COLO668 (cell line): Measurements from ENCODE around the gene RNF227.
"Not testable (repeated sequence)": the region's sequence is repeated elsewhere in the genome, so short reads cannot be mapped to it uniquely, and the experiment has no call there.

Experiments used
- DNase-seq: peaks from one replicate; lab custom pipeline; 2025; ENCODE audit not compliant: unreplicated experiment; lab: John Stamatoyannopoulos, UW

Gene RNF227

DNA sequence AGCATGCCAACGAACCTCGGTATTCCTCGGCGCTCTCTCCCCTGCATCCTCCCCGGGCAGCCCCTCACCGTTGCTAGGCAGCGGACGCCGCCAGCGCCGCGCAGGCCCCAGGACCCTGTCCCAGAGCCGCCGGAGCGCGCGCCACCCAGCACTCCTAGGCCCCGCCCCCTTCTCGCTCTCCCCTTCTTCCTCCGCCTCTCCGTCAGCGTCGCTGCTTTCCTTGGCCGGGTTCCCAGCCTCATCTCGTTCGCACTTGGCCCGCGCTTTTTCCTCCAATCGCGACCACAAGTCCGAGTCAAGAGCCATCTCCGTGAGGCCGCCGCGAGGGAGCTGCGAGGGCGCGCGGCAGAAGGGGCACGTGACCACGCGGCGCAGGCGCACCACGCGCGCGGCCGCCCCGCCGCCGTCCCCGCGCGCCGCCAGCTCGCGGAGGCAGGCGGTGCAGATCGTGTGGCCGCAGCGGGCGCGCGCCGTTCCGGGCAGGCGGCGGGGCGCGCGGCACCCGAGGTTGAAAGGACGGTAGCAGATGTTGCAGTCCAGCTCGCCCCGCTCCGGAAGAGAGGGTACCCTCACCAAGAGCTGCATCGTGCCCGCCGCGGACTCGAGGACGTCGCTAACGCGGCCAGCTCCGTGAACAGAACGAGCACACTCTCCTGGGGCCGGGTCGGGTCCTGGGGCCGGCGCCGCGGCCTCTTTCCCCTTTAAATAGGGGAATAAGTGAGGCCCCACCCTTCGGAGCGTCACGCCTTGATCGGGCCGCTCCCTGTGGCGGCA lies at the start of gene RNF227:
Gene RNF227 (minus strand): TSS at position 679 of the 774 bp plus-strand sequence. CDS start 94 bp downstream, at position 585.
- DNase-seq: peak; percentile 90

GRCh38 chr17:7961421-7961820 lies 45.3 kb upstream of the RNF227 start:
- no peak for DNase-seq

- no peak for DNase-seq
Measured at GRCh38 chr17:7959503-7960253, 43.6 kb upstream of the RNF227 start.

GRCh38 chr17:7956228-7956965 lies 40.3 kb upstream of the RNF227 start:
- DNase-seq: no peak

- DNase-seq: no peak
Measured at GRCh38 chr17:7955414-7956227, 39.5 kb upstream of the RNF227 start.

DNA sequence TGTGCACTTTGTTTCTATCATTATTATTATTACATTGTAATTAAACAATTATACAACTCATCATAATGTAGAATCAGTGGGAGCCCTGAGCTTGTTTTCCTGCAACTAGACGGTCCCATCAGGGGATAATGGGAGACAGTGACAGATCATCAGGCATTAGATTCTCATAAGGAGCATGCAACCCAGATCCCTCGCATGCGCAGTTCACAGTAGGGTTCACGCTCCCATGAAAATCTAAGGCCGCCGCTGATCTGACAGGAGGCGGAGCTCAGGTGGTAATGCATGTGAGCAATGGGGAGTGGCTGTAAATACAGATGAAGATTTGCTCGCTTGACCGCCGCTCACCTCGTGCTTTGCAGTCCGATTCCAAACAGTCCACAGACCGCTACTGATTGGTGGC lies 37.2 kb upstream of the RNF227 start:
- not testable (repeated sequence) for DNase-seq

DNA sequence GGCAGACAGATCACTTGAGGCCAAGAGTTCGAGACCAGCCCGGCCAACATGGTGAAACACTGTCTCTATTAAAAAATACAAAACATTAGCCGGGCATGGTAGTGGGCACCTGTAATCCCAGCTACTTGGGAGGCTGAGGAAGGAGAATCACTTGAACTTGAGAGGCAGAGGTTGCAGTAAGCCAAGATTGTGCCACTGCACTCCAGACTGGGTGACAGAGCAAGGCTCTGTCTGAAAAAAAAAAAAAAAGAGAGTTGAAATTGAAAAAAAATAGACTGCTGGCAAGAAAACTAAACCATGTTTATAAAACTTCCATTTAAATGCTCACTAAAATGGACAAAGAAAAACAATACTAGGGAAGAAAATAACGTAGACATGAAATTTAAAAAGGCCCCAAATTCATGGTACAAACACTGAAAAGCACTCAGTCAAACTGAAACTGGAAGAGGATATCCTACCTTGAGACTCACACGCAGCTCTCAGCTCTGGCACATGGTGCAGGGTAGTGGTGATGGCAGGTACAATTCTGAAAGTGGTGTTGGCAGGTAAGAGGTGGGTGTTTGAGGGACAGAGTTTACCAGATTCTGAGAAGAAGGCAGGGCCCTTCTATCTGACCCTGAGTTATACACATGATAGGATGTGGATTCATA lies 35.2 kb upstream of the RNF227 start:
- DNase-seq: no peak

DNA sequence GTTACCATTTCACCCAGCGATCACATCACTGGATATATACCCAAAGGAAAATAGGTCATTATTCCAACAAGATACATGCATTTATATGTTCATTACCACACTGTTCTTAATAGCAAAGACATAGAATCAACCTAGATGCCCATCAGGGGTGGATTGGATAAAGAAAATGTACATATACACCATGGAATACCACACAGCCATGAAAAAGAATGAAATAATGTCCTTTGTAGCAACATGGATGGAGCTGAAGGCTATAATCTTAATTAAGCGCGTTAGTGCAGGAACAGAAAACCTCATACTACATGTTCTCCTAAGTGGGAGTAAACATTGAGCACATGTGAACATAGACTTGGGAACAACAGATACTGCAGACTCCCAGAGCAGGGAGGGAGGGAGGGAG lies 34.5 kb upstream of the RNF227 start:
- no peak for DNase-seq

GRCh38 chr17:7947651-7948050 lies 31.6 kb upstream of the RNF227 start:
- DNase-seq: no peak

GRCh38 chr17:7946441-7946840 lies 30.4 kb upstream of the RNF227 start:
- no peak for DNase-seq

DNA sequence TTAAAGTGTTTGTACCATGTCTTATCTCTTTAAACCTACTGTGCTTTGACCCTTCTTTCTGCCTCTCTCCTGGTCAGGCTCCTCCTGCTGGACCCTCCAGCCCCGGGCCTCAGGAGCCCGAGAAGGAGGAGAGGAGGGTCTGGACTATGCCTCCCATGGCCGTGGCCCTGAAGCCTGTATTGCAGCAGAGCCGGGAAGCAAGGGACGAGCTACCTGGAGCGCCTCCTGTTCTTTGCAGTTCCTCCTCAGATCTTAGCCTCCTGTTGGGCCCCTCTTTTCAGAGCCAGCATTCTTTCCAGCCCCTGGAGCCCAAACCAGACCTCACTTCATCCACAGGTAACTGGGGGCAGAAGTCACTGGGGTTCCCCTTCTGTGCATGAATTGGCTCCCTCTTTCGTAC lies 29.6 kb upstream of the RNF227 start:
- DNase-seq: no peak

GRCh38 chr17:7944326-7944725 lies 28.2 kb upstream of the RNF227 start:
- no peak for DNase-seq

GRCh38 chr17:7943291-7943690 lies 27.2 kb upstream of the RNF227 start:
- no peak for DNase-seq

DNA sequence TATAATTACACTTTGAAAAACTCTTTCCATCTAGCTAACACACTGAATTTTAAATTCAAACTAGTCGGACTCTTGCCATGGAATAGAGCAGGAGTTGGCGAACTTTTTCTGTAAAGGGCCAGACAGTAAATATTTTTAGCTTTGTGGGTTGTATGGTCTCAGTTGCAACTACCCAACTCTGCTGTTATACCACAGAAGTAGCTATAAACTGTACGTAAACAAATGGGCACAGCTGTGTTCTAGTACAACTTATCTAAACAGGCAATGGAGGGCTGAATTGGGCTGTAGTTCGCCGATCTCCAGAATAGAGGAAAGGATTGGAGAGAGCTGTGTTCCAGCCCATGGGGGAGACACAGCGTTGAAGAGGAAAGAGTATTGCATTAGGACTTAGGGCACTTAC lies 24.7 kb upstream of the RNF227 start:
- DNase-seq: no peak

DNA sequence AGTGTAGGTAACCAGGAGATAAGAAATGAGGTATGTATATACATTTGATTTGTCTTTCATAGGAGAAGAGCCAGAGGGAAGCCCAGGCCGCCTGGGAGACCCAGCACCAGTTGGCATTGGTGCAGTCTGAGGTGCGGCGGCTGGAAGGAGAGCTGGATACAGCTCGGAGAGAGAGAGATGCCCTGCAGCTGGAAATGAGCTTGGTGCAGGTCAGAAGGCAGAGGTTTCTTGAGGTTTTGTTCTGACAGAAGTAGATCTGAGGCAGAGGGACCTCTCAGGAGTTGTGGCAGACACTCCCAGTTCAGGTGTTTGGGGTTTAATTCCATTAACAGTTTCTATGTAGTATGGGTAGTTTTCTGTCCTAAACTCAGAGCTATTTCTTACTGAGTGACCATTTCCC lies 23.9 kb upstream of the RNF227 start:
- DNase-seq: no peak

- DNase-seq: no peak
Measured at GRCh38 chr17:7935859-7936258, 19.8 kb upstream of the RNF227 start.

- DNase-seq: peak; percentile 35
Measured at GRCh38 chr17:7932949-7933348, 16.9 kb upstream of the RNF227 start.

GRCh38 chr17:7932483-7932891 lies 16.4 kb upstream of the RNF227 start:
- DNase-seq: peak; percentile 22

GRCh38 chr17:7931709-7932482 lies 15.8 kb upstream of the RNF227 start, which contains the start of the genes CNTROB and TRAPPC1:
Gene CNTROB (plus strand): TSS chr17:7932206. CDS start chr17:7933080, 874 bp downstream.
Gene TRAPPC1 (minus strand): TSS chr17:7931946. CDS start chr17:7931829, 117 bp downstream.
- peak; percentile 96 for DNase-seq
